LNCAP (cell line): ENCODE data around the gene SHISA6.

Source experiments
- TF ChIP-seq, protein P1 (sequence below): fragments of 450-650 bp; IDR thresholded peaks from 2 replicates; pipeline ENCODE4 v1.5.1; 2017; ENCODE audit warnings: mild to moderate bottlenecking

SHISA6 gene

DNA sequence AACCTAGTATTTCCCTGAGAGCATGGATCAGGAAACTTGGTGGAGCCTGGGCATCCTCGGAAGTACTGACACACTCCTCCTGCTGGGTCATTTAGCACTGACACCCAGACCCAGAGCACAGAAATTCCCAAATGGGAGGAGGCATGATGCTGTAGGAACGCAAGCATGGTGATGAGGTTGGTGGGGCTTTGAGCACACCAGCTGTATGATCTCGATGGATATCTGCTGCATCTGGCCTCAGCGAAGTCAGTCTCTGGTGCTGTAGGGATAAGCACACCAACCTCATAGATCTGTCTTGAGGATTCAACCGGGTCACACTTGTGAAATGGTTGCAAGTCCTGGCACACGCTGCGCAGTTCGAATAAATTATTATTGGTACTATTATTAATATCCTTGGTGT lies 52.5 kb downstream of the SHISA6 start:
- TF ChIP-seq, protein P1, sequence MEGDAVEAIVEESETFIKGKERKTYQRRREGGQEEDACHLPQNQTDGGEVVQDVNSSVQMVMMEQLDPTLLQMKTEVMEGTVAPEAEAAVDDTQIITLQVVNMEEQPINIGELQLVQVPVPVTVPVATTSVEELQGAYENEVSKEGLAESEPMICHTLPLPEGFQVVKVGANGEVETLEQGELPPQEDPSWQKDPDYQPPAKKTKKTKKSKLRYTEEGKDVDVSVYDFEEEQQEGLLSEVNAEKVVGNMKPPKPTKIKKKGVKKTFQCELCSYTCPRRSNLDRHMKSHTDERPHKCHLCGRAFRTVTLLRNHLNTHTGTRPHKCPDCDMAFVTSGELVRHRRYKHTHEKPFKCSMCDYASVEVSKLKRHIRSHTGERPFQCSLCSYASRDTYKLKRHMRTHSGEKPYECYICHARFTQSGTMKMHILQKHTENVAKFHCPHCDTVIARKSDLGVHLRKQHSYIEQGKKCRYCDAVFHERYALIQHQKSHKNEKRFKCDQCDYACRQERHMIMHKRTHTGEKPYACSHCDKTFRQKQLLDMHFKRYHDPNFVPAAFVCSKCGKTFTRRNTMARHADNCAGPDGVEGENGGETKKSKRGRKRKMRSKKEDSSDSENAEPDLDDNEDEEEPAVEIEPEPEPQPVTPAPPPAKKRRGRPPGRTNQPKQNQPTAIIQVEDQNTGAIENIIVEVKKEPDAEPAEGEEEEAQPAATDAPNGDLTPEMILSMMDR, result no peak

DNA sequence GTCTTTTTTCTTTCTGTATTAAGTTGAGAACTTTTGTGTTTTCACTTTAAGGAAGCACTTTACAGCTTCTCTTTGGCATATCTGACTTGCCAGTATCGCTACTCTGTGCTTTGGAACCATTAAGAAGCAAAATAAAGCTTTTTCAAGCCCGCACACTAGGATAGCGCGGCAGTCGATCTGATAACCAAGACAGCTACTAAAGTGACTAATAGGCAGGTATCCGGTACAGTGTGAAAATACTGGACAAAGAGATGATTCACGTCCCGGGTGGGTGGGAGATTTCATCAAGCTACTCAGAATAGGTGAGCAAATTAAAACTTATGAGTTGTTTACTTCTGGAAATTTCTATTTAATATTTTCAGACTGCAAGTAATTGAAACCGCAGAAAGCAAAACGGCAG lies 53.8 kb downstream of the SHISA6 start:
- TF ChIP-seq, protein P1, result no peak

DNA sequence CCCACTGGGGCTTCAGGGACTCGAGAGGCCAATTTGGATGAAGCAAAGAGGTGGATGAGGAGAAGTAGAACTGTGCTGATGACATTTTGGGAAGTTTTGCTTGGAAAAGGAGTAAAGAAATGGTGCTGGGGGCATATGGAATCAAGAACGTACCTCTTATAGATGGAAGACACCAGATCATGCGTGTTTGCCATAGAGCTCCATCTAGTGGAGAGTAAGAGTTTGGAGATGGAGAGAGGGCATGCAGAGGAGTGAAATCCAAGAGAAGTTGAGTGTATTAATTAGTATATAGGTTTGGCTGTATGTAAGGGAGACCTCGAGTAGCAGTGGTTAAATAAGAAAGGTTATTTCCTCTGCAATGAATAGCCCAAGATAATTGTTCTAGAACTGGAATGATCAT lies 56.0 kb downstream of the SHISA6 start:
- TF ChIP-seq, protein P1, result no peak

DNA sequence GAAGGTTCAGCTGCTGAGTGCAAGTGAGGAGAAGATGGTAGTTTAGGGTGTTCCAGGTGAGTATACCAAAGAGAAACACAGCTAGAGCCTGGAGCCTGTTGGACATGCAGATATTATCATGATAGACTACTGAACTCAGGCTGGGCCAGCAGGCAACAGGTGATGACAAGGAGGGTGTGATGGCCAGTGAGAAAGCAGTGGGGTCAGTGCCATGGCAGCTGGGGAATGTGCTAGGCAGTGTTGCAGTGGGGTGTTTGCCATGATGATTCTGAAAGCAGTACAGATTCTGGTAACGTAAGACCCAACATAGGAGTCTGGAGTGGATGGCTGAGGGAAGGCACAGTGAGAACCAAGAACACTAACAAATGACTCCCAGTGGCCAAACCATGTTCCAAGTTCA lies 57.4 kb downstream of the SHISA6 start:
- TF ChIP-seq, protein P1, result no peak

DNA sequence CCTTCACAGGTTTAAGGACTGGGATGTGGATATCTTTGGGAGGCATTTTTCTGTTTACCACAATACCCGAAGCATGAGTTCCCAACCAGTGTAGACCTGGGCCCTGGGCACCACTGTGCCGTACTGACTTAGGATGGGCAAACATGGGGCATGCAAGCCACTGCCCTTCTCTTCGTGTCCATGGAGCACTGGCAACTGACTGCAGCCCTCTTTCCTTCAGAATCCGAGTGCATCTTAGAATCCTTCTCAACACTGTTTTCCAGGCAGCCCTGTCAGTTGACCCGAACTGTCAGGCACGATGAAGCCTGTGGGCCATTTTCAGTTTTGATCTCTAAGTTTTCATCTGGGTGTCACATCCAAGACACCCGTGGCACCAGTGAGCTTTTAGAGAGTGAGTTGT lies 59.2 kb downstream of the SHISA6 start:
- TF ChIP-seq, protein P1, result no peak

DNA sequence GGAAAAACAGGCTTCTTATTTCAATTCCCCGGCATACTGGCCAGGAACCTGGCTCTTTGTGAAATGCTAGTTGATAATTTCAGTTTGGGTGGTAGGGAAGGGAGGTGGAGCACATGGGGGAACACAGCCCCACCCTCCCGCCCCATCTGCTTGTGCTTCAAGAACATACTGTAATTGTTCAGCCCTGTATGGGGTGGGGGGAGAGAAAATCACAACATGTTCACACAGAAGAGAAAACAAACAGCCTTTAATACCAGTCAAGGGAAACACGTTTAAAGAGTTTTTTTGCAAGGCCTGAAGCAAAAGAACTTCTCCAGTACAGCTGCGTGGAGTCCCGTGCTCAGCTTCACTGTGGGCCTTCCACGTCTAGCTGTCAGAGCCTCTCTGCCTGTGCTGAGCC lies 59.7 kb downstream of the SHISA6 start:
- TF ChIP-seq, protein P1, result no peak

DNA sequence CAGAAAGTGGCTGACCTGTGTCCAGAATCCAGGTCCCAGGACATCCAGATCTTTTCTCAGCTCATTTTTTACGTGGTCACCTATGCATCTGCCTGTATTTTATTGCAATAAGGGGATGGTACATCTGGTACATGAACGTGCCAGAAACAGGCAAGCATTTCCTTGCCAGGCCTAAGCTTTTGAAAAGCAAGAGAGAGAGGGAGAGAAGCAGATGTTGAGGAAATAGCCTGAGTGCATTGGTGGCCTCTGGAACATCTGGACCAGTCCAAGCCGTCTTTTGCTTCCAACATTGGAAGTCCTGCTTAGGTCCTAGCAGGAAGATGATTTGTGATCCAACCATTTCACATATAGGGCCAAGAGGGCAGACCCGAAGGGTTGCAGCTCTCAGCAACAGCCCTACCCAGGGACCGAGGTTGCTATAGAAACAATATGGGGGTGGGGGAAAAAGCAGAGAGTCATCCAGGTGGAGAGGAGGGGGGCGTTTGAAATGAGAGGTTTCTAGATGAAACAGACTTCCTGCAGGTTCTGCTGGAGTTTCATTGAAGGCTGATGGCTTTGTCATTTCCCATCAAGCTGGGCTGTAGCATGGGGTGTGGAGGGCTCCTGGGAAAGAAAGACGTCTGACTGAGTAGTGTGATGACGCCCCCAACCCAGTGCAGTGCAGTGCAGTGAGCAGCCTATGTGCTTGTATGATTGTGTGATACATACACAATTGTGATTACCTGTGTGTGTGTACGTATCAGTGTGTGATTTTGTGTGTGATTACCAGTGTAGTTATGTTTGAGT lies 61.6 kb downstream of the SHISA6 start:
- TF ChIP-seq, protein P1, result no peak
